BE2C (cell line): ENCODE results near the gene MAGI1.
A peak's percentile ranks its signal among the peaks of the same experiment; 100 is the strongest.

Experiments
- DNase-seq: peaks from one replicate; pipeline ENCODE4 v3.0.0-alpha.2; 2020
- H3K27me3 ChIP-seq: fragments of 250-450 bp; sonication (Bioruptor Pico); 2 replicates; pipeline ENCODE4 v1.5.1; 2020; ENCODE audit warnings: mild to moderate bottlenecking
- H3K36me3 ChIP-seq: fragments of 250-450 bp; sonication (Bioruptor Pico); 2 replicates; pipeline ENCODE4 v1.5.1; 2020; ENCODE audit warnings: mild to moderate bottlenecking
- H3K4me1 ChIP-seq: fragments of 250-450 bp; sonication (Bioruptor Pico); 2 replicates; pipeline ENCODE4 v1.5.1; 2020
- H3K4me3 ChIP-seq: 2 replicates; pipeline ENCODE4 v1.5.1; 2011; ENCODE audit warnings: low read depth, low read length
- H3K9me3 ChIP-seq: fragments of 250-450 bp; sonication (Bioruptor Pico); 2 replicates; pipeline ENCODE4 v1.5.1; 2020
- CTCF ChIP-seq: IDR thresholded peaks from 2 replicates; pipeline ENCODE4 v1.5.1; 2012; ENCODE audit warnings: mild to moderate bottlenecking, low read depth, low read length

MAGI1 gene

GRCh38 chr3:65873869-65874268 lies 164.8 kb downstream of the MAGI1 start:
- no peak for TF ChIP-seq CTCF
- no peaks in the 10 kb centered on the region for H3K9me3 ChIP-seq
- H3K36me3 ChIP-seq = no peaks in the 10 kb centered on the region
- H3K27me3 ChIP-seq = no peaks in the 10 kb centered on the region
- DNase-seq = no peak
- H3K4me1 ChIP-seq = no peaks in the 10 kb centered on the region
- no peak overlapping the region for H3K4me3 ChIP-seq

GRCh38 chr3:65873028-65873427 lies 165.7 kb downstream of the MAGI1 start:
- Histone ChIP-seq H3K36me3 (no peaks in the 10 kb centered on the region), H3K27me3 (no peaks in the 10 kb centered on the region), H3K4me1 (no peaks in the 10 kb centered on the region), H3K9me3 (no peaks in the 10 kb centered on the region), H3K4me3 (no peak overlapping the region)
- DNase-seq = no peak
- no peak for TF ChIP-seq CTCF

- no peak for TF ChIP-seq CTCF
- H3K27me3 ChIP-seq = no peaks in the 10 kb centered on the region
- no peaks in the 10 kb centered on the region for H3K9me3 ChIP-seq
- peak; percentile 73 for DNase-seq
- H3K4me1 ChIP-seq = no peaks in the 10 kb centered on the region
- H3K4me3 ChIP-seq = no peak overlapping the region
- no peaks in the 10 kb centered on the region for H3K36me3 ChIP-seq
These were observed 167.2 kb downstream of the MAGI1 start for GRCh38 chr3:65871305-65872141.

- Histone ChIP-seq H3K4me1 (no peaks in the 10 kb centered on the region), H3K9me3 (no peaks in the 10 kb centered on the region), H3K36me3 (no peaks in the 10 kb centered on the region), H3K27me3 (no peaks in the 10 kb centered on the region), H3K4me3 (no peak overlapping the region)
- no peak for DNase-seq
- TF ChIP-seq CTCF = no peak
These were observed 168.9 kb downstream of the MAGI1 start for GRCh38 chr3:65869798-65870197.

- no peaks in the 10 kb centered on the region for H3K27me3 ChIP-seq
- H3K4me3 ChIP-seq = no peak overlapping the region
- H3K9me3 ChIP-seq = no peaks in the 10 kb centered on the region
- H3K4me1 ChIP-seq = no peaks in the 10 kb centered on the region
- no peak for TF ChIP-seq CTCF
- no peaks in the 10 kb centered on the region for H3K36me3 ChIP-seq
- DNase-seq = no peak
These were observed 171.1 kb downstream of the MAGI1 start for GRCh38 chr3:65867463-65868210.
